ENCODE results near the gene SMCR8.
"Not testable (repeated sequence)": the region's sequence is repeated elsewhere in the genome, so short reads cannot be mapped to it uniquely, and the experiment has no call there.

SMCR8 gene

DNA sequence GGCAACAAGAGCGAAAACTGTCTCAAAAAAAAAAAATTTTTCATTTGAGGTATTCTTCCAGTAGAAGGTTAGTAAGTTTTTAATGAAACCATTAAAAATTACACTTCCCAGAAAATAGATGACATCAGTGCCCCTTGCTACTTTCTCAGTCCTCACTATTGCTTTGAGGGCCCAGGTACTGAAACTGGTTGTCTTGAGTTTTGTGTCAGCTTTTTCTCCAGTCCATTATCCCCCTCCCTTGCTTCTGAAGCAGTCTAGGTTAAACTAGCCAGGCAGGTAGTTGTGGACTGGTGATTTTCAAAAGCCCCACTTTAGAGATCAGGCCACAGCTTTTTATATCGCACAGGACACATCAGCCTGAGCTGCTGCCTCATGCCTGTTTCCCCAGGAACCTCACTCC, 10.9 kb downstream of the SMCR8 start:
- Histone ChIP-seq H3K36me3 (ENCODE audit: control insufficient read depth, insufficient read depth, low read length) (peaks cover 66% of the 10 kb centered on the region), H3K27me3 (replicated peaks; ENCODE audit: control insufficient read depth, insufficient read depth, low read length, poor library complexity, severe bottlenecking) (no peaks in the 10 kb centered on the region), H3K27ac (ENCODE audit: insufficient read depth, low read length, poor library complexity, severe bottlenecking) (no peak overlapping the region), H3K4me1 (ENCODE audit: control insufficient read depth, insufficient read depth, low read length, poor library complexity, severe bottlenecking) (no peaks in the 10 kb centered on the region), H3K9me3 (ENCODE audit: control insufficient read depth, low read length) (no peaks in the 10 kb centered on the region), H3K4me3 (ENCODE audit: insufficient read depth, low read depth, low read length, poor library complexity, severe bottlenecking) (no peak overlapping the region)
- DNase-seq, result no peak

DNA sequence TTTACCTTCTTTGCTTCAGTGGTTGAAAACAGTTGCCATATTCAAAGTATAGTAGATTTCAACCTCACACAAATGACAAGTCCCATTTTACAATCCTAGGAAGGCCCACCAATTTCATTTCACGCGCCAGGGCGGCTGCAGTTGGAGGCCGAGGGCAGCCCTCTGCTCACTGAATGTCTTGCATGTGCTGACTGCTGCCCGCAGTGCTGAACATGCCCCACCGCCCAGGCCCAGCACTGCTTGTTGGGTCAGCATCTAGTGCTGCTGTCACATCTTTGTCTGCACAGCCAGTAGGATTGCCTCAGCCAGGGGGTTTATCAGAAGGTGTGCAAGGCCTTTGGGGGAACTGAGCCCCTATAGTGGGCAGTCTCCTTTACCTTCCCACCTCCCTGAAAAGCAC, 11.5 kb downstream of the SMCR8 start:
- no peaks in the 10 kb centered on the region for H3K27me3 ChIP-seq (replicated peaks; ENCODE audit: control insufficient read depth, insufficient read depth, low read length, poor library complexity, severe bottlenecking)
- DNase-seq, result no peak
- no peak overlapping the region for H3K4me3 ChIP-seq (ENCODE audit: insufficient read depth, low read depth, low read length, poor library complexity, severe bottlenecking)
- no peaks in the 10 kb centered on the region for H3K4me1 ChIP-seq (ENCODE audit: control insufficient read depth, insufficient read depth, low read length, poor library complexity, severe bottlenecking)
- H3K36me3 ChIP-seq (ENCODE audit: control insufficient read depth, insufficient read depth, low read length), result peaks cover 61% of the 10 kb centered on the region
- no peaks in the 10 kb centered on the region for H3K9me3 ChIP-seq (ENCODE audit: control insufficient read depth, low read length)
- no peak overlapping the region for H3K27ac ChIP-seq (ENCODE audit: insufficient read depth, low read length, poor library complexity, severe bottlenecking)

DNA sequence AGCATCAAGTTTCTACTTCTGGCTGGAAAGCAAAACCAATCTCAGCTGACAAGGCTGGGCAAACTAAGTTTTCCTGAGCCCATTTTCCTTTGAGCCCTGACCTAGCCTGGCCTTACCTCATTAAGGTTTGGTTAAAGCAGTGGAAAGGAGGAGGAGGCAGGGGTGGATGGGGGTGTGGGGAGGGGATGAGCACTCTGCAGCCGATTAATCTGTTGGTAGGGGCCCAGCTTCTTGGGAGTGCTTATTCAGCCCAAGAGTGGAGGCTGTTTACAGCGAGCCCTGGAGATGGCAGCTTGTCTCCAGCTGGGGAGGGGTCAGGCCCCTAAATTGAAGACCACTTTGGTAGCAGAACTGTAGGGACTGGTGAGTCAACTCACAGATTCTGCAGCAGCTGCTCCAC, 12.0 kb downstream of the SMCR8 start:
- Histone ChIP-seq H3K27ac (ENCODE audit: insufficient read depth, low read length, poor library complexity, severe bottlenecking) (no peak overlapping the region), H3K4me3 (ENCODE audit: insufficient read depth, low read depth, low read length, poor library complexity, severe bottlenecking) (no peak overlapping the region), H3K4me1 (ENCODE audit: control insufficient read depth, insufficient read depth, low read length, poor library complexity, severe bottlenecking) (no peaks in the 10 kb centered on the region), H3K27me3 (replicated peaks; ENCODE audit: control insufficient read depth, insufficient read depth, low read length, poor library complexity, severe bottlenecking) (no peaks in the 10 kb centered on the region), H3K9me3 (ENCODE audit: control insufficient read depth, low read length) (no peaks in the 10 kb centered on the region), H3K36me3 (ENCODE audit: control insufficient read depth, insufficient read depth, low read length) (peaks cover 59% of the 10 kb centered on the region)
- no peak for DNase-seq

DNA sequence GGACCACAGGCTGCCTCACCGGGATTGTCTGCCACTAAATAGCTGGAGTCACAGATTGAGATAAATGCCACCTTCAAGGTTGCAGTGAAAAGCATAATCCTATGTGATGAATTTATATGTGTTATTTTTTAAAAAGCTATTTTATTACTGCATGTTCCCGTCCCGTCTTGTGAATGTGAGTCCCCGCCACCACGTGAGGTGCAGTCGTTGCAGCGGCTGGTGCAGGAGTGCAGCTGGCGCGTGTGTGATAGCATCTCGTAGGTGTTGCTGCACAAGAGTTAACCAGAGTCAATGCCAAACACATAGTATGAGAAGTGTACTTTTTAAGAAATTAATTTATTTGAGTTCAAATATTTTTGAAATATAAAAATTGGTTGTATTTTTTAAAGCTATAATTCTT, 12.5 kb downstream of the SMCR8 start:
- no peaks in the 10 kb centered on the region for H3K27me3 ChIP-seq (replicated peaks; ENCODE audit: control insufficient read depth, insufficient read depth, low read length, poor library complexity, severe bottlenecking)
- no peak overlapping the region for H3K4me3 ChIP-seq (ENCODE audit: insufficient read depth, low read depth, low read length, poor library complexity, severe bottlenecking)
- H3K27ac ChIP-seq (ENCODE audit: insufficient read depth, low read length, poor library complexity, severe bottlenecking), result no peak overlapping the region
- no peaks in the 10 kb centered on the region for H3K4me1 ChIP-seq (ENCODE audit: control insufficient read depth, insufficient read depth, low read length, poor library complexity, severe bottlenecking)
- peaks cover 58% of the 10 kb centered on the region for H3K36me3 ChIP-seq (ENCODE audit: control insufficient read depth, insufficient read depth, low read length)
- DNase-seq, result no peak
- no peaks in the 10 kb centered on the region for H3K9me3 ChIP-seq (ENCODE audit: control insufficient read depth, low read length)

DNA sequence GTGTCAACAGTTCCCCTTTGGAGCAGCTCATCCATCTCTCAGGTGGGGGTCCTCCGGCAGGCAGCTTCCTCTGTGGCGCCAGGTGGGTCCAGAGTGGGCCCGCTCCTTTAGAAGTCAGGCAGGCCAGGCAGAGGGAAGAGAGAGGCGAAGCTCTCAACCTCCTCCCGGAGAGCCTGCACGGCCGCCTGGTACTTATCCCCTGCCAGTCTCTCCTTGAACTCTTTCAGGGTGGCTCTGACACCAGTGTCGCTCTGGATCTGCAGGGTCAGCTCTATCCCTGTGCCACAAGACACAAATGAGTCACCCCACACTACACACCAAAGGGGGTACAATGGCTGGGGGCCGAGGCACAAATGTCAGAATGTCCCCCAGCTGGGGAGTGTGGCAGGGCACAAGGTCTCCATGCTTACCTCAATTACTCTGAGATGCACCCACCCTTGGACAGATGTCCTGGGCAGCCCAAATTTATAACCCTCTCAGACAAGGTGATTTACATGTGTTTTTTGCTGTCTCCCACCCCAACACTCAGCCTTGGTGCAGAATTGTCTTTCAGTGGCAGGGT, 13.6 kb downstream of the SMCR8 start:
- Histone ChIP-seq H3K36me3 (ENCODE audit: control insufficient read depth, insufficient read depth, low read length) (peaks cover 51% of the 10 kb centered on the region), H3K4me1 (ENCODE audit: control insufficient read depth, insufficient read depth, low read length, poor library complexity, severe bottlenecking) (no peaks in the 10 kb centered on the region), H3K27me3 (replicated peaks; ENCODE audit: control insufficient read depth, insufficient read depth, low read length, poor library complexity, severe bottlenecking) (no peaks in the 10 kb centered on the region), H3K4me3 (ENCODE audit: insufficient read depth, low read depth, low read length, poor library complexity, severe bottlenecking) (no peak overlapping the region), H3K9me3 (ENCODE audit: control insufficient read depth, low read length) (no peaks in the 10 kb centered on the region), H3K27ac (ENCODE audit: insufficient read depth, low read length, poor library complexity, severe bottlenecking) (no peak overlapping the region)
- DNase-seq, result no peak

DNA sequence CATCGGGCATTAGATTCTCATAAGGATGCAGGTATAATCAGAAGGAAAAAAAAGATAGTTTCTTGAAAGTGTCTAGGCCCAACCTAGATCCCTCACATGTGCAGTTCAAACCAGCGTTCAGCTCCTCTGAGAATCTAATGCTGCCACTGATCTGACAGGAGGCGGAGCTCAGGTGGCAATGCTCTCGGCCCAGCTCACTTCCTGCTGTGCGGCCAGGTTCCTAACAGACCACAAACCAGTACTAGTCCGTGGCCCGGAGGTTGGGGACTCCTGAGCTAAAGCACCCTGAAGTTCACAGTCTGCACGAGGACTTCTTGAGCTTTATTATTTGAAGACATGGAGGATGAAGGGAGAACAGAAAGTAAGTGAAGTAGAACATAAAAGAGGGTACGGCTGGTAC, 16.8 kb downstream of the SMCR8 start:
- Histone ChIP-seq H3K9me3 (ENCODE audit: control insufficient read depth, low read length) (no peaks in the 10 kb centered on the region), H3K4me1 (ENCODE audit: control insufficient read depth, insufficient read depth, low read length, poor library complexity, severe bottlenecking) (no peaks in the 10 kb centered on the region), H3K4me3 (ENCODE audit: insufficient read depth, low read depth, low read length, poor library complexity, severe bottlenecking) (no peak overlapping the region), H3K36me3 (ENCODE audit: control insufficient read depth, insufficient read depth, low read length) (peaks cover 30% of the 10 kb centered on the region), H3K27ac (ENCODE audit: insufficient read depth, low read length, poor library complexity, severe bottlenecking) (peak overlapping the region; percentile 12), H3K27me3 (replicated peaks; ENCODE audit: control insufficient read depth, insufficient read depth, low read length, poor library complexity, severe bottlenecking) (no peaks in the 10 kb centered on the region)
- no peak for DNase-seq

DNA sequence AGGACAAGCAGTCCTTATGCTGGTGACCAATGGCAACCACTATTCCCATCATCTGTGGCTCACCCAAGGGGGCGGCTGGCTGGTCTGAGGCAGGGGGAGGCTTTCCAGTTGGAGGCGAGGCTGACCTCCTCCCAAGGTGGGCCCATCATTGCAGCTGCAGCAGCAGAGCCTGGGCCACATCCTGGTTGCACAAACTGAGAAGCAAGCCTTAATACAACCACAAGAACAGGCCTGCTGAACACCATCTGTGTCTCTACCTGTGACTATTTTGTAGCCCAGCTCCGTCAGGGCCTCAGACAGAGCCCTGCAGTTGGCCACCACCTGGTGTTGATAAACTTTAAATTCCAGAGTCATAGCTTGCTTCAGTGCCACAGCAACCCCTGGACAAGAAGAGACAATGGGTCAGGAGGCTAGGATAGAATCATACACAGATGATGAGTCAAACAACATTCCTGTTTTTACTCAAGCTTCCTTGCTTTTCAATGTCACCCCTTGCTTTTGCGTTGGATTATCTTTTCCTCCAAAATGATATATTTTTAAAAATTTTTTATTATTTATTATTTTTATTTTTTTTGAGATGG, 17.9 kb downstream of the SMCR8 start:
- Histone ChIP-seq H3K27me3 (replicated peaks; ENCODE audit: control insufficient read depth, insufficient read depth, low read length, poor library complexity, severe bottlenecking) (no peaks in the 10 kb centered on the region), H3K36me3 (ENCODE audit: control insufficient read depth, insufficient read depth, low read length) (peaks cover 22% of the 10 kb centered on the region), H3K9me3 (ENCODE audit: control insufficient read depth, low read length) (no peaks in the 10 kb centered on the region), H3K27ac (ENCODE audit: insufficient read depth, low read length, poor library complexity, severe bottlenecking) (no peak overlapping the region), H3K4me1 (ENCODE audit: control insufficient read depth, insufficient read depth, low read length, poor library complexity, severe bottlenecking) (no peaks in the 10 kb centered on the region), H3K4me3 (ENCODE audit: insufficient read depth, low read depth, low read length, poor library complexity, severe bottlenecking) (no peak overlapping the region)
- DNase-seq, result no peak

DNA sequence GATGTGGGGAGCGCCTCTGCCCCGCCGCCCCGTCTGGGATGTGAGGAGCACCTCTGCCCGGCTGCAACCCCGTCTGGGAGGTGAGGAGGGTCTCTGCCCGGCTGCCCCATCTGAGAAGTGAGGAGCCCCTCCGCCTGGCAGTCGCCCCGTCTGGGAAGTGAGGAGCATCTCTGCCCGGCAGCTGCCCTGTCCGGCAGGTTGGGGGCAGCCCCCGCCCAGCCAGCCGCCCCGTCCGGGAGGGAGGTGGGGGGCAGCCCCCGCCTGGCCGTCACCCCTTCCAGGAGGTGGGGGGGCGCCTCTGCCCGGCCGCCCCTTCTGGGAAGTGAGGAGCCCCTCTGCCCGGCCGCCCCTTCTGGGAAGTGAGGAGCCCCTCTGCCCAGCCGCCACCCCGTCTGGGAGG, 23.1 kb downstream of the SMCR8 start:
- DNase-seq; H3K27me3 ChIP-seq (replicated peaks; ENCODE audit: control insufficient read depth, insufficient read depth, low read length, poor library complexity, severe bottlenecking); H3K27ac ChIP-seq (ENCODE audit: insufficient read depth, low read length, poor library complexity, severe bottlenecking); H3K36me3 ChIP-seq (ENCODE audit: control insufficient read depth, insufficient read depth, low read length); H3K9me3 ChIP-seq (ENCODE audit: control insufficient read depth, low read length); H3K4me1 ChIP-seq (ENCODE audit: control insufficient read depth, insufficient read depth, low read length, poor library complexity, severe bottlenecking); H3K4me3 ChIP-seq (ENCODE audit: insufficient read depth, low read depth, low read length, poor library complexity, severe bottlenecking): not testable (repeated sequence)

DNA sequence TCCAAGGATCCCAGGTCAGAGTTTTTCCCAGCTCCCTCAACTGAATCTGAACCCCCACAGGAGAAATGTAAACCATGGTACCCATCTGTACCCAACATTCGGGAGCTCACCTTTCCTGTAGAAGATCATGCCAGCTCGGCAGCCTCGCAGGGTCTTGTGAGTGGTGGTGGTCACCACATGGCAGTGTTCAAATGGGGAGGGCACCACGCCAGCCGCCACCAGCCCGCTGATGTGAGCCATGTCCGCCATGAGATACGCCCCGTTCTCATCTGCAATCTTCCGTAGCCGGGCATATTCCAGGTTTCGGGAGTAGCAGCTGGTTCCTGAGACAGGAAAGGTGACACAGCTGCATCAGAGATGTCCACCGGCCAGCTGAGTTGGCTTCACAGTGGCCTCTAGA, 24.8 kb downstream of the SMCR8 start:
- Histone ChIP-seq H3K27me3 (replicated peaks; ENCODE audit: control insufficient read depth, insufficient read depth, low read length, poor library complexity, severe bottlenecking) (no peaks in the 10 kb centered on the region), H3K4me1 (ENCODE audit: control insufficient read depth, insufficient read depth, low read length, poor library complexity, severe bottlenecking) (no peaks in the 10 kb centered on the region), H3K9me3 (ENCODE audit: control insufficient read depth, low read length) (no peaks in the 10 kb centered on the region), H3K36me3 (ENCODE audit: control insufficient read depth, insufficient read depth, low read length) (peaks cover 9% of the 10 kb centered on the region), H3K27ac (ENCODE audit: insufficient read depth, low read length, poor library complexity, severe bottlenecking) (no peak overlapping the region), H3K4me3 (ENCODE audit: insufficient read depth, low read depth, low read length, poor library complexity, severe bottlenecking) (no peak overlapping the region)
- DNase-seq, result no peak

DNA sequence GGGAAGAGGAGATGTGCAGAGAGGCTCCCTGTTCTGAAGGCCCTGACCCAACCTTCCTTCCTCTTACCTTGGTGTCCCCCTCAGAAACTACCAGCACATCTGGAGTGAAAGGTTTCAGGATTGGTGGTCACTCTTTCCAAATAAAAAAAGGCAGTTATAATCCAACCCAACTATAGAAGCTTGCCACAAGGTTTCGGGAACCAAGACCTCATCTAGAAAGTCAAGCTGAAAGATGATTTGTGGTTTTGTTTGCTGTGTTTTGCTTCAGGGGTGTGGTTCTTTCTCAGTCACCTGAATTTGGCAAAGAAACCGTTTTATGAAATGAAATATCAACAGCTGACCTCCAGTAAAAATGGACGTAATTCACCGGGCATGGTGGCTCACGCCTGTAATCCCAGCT, 28.9 kb downstream of the SMCR8 start:
- Histone ChIP-seq H3K4me1 (ENCODE audit: control insufficient read depth, insufficient read depth, low read length, poor library complexity, severe bottlenecking) (no peaks in the 10 kb centered on the region), H3K4me3 (ENCODE audit: insufficient read depth, low read depth, low read length, poor library complexity, severe bottlenecking) (no peak overlapping the region), H3K36me3 (ENCODE audit: control insufficient read depth, insufficient read depth, low read length) (peaks cover 9% of the 10 kb centered on the region), H3K9me3 (ENCODE audit: control insufficient read depth, low read length) (no peaks in the 10 kb centered on the region), H3K27me3 (replicated peaks; ENCODE audit: control insufficient read depth, insufficient read depth, low read length, poor library complexity, severe bottlenecking) (no peaks in the 10 kb centered on the region), H3K27ac (ENCODE audit: insufficient read depth, low read length, poor library complexity, severe bottlenecking) (no peak overlapping the region)
- DNase-seq, result no peak

Data from effector memory CD4-positive, alpha-beta T cell (primary cell).